Activated naive CD8-positive, alpha-beta T cell (primary cell): ENCODE measurements around the gene SEMA4D.

Experiments
- H3K27ac Mint-ChIP-seq: one replicate; pipeline ENCODE4 v1.8.0; 2021; ENCODE audit warnings: mixed read lengths
- H3K27me3 Mint-ChIP-seq: one replicate; pipeline ENCODE4 v1.8.0; 2021; ENCODE audit warnings: mixed read lengths
- H3K36me3 Mint-ChIP-seq: one replicate; pipeline ENCODE4 v1.8.0; 2021; ENCODE audit warnings: mixed read lengths
- H3K4me1 Mint-ChIP-seq: one replicate; pipeline ENCODE4 v1.8.0; 2021; ENCODE audit warnings: low read depth, mixed read lengths
- H3K4me3 Mint-ChIP-seq: one replicate; pipeline ENCODE4 v1.8.0; 2021; ENCODE audit warnings: mild to moderate bottlenecking, mixed read lengths
- H3K9me3 Mint-ChIP-seq: one replicate; pipeline ENCODE4 v1.8.0; 2021; ENCODE audit warnings: low read depth, mixed read lengths

The SEMA4D gene

DNA sequence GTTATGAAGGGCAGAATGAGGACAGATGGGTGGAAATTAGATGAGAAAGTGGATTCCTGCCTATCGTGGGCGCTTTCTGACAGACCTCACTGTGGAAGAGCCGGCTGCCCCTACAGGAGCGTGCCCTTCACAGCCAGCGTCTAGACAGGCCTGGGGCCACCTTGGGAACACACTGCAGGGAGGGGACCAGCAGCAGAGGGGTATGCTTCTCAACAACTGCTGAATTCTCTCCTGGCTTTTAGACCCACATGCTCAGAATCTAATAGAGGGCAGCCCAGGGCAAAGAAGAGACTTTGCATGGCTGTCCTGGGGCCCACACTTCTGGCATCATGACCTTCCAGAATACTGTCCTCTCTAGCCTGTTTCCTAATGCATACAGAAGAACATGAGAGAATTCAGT, 2.1 kb upstream of the SEMA4D start:
- Mint-ChIP-seq H3K4me1 (peaks cover 79% of the 10 kb centered on the region), H3K4me3 (peak overlapping the region; percentile 17), H3K9me3 (no peaks in the 10 kb centered on the region), H3K36me3 (peaks cover 2% of the 10 kb centered on the region), H3K27me3 (no peaks in the 10 kb centered on the region), H3K27ac (peak overlapping the region; percentile 64)

DNA sequence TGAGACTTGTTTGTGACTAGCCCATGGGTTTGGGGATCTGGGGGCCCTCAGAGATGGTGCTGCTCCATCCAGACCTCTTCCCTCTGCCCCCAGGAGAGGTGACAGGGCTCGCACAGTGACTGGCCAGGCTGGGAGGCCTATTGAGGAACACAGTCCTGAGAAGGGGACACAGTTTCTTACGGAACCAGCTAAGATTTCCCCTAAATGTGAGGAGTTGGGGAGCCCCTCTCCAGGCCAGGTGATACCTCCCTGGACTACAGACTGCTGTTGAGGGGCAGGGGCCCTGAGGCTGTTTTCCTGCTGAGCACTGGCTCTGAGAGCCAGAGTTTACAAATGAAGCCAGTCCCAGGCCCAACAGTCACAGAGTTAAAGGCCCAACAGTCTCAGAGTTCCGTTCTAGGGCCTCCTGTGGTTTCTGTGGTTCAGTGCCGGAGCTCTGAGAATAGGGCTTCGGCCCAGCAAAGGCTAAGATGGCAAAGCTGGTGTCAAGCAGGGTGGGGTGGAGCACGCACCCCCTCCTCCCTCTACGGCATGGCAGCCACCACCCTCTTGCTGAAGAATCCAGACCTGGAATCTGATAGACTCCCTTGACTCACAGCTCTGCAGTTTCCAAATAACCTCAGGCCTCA, 1.1 kb upstream of the SEMA4D start:
- Mint-ChIP-seq H3K9me3 (no peaks in the 10 kb centered on the region), H3K36me3 (peaks cover 2% of the 10 kb centered on the region), H3K27ac (peak overlapping the region; percentile 96), H3K4me1 (peaks cover 85% of the 10 kb centered on the region), H3K4me3 (peak overlapping the region; percentile 93), H3K27me3 (no peaks in the 10 kb centered on the region)

DNA sequence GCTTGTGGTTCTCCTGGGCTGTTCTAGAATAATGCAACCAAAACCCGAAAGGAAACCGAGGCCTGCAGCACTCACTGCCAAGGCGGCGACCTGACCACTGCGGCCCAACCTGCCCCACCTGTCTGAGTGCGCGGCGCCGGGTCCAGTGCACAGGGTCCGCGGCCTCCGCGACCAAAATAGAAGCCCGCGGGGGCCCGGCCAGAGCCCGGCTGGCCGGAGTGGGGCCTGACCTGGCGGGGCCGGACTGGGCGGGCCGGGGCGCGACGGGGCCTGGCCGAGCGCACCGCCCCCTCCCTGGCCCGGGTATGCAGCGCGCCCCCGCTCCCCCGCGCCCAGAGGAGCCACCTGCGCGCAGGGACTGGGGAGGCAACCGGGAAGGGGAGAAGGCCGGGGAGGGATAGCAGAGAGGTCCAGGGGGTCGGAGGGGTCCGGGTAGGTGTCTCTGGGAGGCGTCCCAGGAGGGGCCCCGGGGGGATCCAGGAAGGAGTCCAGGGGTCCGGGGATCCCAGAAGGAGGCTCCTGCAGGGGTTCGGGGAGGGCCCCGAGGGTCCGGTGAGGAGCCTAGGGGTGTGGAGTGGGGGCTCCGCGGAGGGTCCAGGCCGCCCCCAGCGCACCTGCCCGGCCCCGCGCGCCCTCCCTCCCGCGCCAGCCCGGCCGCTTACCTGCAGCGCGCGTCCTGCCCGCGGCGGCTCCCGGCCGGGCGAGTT, 503 bp downstream of the SEMA4D start:
- Mint-ChIP-seq H3K4me1 (peaks cover 87% of the 10 kb centered on the region), H3K9me3 (no peaks in the 10 kb centered on the region), H3K27ac (peak overlapping the region; percentile 97), H3K36me3 (peaks cover 3% of the 10 kb centered on the region), H3K4me3 (peak overlapping the region; percentile 97), H3K27me3 (no peaks in the 10 kb centered on the region)

DNA sequence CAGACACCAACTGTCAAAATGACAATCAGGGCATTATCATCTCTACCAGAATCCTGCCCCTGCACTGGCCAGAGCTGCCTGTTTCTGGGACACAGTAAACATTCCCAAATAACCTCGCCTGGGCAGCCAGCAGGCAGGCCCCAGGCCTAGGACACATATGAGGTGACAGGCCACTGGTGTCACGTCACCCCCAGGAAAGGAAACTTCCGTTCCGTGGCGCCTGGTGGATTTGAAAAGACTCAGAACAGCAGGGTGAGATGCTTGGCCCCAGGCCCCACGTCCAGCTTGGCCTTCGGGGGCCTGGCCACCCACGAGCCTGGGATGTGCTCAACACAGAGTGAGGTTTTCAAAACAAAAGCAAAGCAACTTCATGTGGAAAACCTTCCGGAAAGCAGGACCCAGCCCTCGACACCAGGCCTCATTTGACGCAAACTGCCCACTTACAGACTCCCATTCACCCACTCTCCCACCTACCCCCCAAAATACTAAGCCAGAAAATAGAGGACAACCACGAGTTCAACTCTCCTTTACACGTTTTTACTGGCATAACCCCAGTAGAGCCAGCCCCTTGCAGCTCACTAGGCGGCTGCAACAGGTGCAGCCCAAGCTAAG, 1.2 kb downstream of the SEMA4D start:
- Mint-ChIP-seq H3K4me3 (peak overlapping the region; percentile 97), H3K27me3 (no peaks in the 10 kb centered on the region), H3K36me3 (peaks cover 10% of the 10 kb centered on the region), H3K4me1 (peaks cover 87% of the 10 kb centered on the region), H3K9me3 (no peaks in the 10 kb centered on the region), H3K27ac (peak overlapping the region; percentile 97)

DNA sequence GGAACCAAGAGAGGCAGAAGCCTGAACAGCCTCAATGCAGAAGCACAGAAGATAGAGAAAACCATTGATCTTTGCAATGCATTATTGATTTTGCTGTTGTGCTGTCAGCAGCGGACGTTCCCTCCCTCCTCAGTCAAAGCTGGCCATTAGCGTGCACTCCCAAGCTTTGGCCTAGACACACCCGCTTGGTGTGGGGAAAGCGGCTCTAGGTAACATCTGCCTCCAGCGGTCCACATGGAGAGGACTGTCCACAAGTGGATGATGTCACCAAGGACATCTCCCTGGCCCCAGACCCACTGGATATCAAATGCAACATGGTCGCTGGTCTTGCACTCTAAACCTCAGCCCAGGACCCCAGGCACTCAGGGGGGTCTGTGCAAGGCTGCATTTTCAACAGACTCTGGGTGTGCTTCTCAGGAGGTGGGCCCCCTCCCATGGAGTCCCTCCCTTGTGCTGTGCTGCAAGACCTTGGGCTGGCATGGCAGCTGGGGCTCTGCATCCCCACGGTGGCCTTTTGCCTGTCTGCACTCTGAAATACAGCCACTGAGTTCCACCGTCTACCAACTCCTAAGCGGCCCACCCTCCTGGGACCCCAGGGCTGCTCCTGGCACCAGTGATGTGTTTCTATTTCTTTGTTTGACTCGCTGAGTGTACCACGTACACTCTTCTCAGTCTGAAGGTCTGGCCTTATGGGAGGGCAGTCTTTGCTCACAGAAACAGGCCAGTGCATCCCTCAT, 1.9 kb downstream of the SEMA4D start:
- Mint-ChIP-seq H3K9me3 (no peaks in the 10 kb centered on the region), H3K4me3 (peak overlapping the region; percentile 97), H3K36me3 (peaks cover 10% of the 10 kb centered on the region), H3K4me1 (peaks cover 85% of the 10 kb centered on the region), H3K27me3 (no peaks in the 10 kb centered on the region), H3K27ac (peak overlapping the region; percentile 97)

DNA sequence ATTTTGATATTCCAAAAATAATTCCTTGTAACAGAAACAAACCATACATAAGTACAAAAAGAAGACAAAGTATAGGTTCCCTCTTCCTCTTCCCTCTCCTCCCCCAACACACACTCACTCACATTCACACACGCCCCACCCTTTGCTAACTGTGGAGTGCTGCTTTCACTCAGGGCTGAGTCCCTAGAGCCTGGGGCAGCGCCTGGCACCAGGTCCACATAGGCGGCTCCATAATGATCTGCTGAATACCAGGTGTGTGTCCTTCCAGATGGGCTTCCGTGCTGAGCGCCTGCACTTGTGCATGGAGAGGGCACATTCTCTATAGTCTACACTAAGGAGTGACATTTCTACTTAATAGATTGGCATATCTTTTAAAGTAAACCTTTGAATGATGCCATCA, 3.7 kb downstream of the SEMA4D start:
- H3K4me3 Mint-ChIP-seq = peak overlapping the region; percentile 97
- peaks cover 85% of the 10 kb centered on the region for H3K4me1 Mint-ChIP-seq
- H3K36me3 Mint-ChIP-seq = peaks cover 13% of the 10 kb centered on the region
- H3K27ac Mint-ChIP-seq = peak overlapping the region; percentile 97
- no peaks in the 10 kb centered on the region for H3K9me3 Mint-ChIP-seq
- no peaks in the 10 kb centered on the region for H3K27me3 Mint-ChIP-seq

DNA sequence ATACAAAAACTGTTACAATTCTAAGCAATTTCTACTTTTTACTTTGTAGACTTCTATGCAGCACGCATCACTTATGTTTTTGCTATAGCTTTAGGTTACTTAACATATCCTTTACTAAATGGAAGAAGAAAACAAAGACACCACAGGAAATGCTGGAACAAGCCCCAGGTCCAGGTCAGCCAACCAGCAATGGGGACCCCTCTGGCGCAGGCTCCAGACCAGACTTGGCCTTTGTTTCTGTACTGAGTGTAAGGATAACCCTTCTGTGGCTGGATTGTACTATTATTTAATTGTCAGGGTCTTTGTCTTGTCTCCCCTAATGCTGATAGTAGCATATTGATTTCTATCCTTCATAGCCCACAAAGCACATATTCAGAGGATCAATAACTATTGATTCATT, 4.2 kb downstream of the SEMA4D start:
- Mint-ChIP-seq H3K27ac (peak overlapping the region; percentile 97), H3K36me3 (peaks cover 17% of the 10 kb centered on the region), H3K27me3 (no peaks in the 10 kb centered on the region), H3K9me3 (no peaks in the 10 kb centered on the region), H3K4me1 (peaks cover 85% of the 10 kb centered on the region), H3K4me3 (peak overlapping the region; percentile 97)

DNA sequence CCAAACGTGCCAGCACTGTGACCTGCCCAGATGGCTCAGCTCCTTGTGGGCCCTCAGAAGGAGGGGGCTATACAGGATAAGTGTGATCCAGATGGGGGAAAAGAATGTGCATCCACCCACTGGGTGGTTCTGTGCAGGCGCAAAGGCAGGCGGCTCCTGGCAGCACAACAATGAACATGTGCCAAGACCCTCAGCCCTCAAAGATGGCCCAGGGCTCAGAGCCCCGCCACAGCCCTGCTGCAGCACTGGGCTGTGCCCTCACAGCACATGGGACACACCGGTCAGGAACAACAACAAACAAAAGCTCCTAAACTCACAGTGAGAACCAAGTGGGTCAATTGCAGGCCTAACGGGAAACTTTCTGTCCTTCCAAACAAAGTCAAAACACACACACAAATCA, 4.7 kb downstream of the SEMA4D start:
- Mint-ChIP-seq H3K9me3 (no peaks in the 10 kb centered on the region), H3K27me3 (no peaks in the 10 kb centered on the region), H3K27ac (peak overlapping the region; percentile 97), H3K36me3 (peaks cover 19% of the 10 kb centered on the region), H3K4me3 (peak overlapping the region; percentile 97), H3K4me1 (peaks cover 83% of the 10 kb centered on the region)

DNA sequence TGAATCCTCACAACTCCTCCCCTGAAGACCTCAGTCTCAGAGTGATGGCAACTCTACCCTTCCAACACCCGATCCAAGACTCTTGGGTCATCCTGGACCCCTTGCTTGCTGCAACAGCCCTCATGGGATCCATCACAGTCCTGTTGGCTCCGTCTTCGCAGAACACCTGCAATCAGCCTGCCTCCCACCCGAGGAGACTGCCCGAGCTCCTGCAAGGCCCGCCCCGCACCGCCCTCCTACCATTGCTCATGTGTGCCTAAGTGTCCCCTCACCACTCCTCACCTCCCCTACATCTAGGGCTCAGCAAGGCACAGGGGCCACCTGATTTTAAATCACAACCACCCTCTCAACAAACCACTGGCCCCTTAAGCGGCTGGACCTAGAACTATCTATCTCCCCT, 5.3 kb downstream of the SEMA4D start:
- H3K36me3 Mint-ChIP-seq = peaks cover 21% of the 10 kb centered on the region
- peak overlapping the region; percentile 97 for H3K4me3 Mint-ChIP-seq
- H3K4me1 Mint-ChIP-seq = peaks cover 87% of the 10 kb centered on the region
- H3K27ac Mint-ChIP-seq = peak overlapping the region; percentile 97
- no peaks in the 10 kb centered on the region for H3K9me3 Mint-ChIP-seq
- H3K27me3 Mint-ChIP-seq = no peaks in the 10 kb centered on the region

DNA sequence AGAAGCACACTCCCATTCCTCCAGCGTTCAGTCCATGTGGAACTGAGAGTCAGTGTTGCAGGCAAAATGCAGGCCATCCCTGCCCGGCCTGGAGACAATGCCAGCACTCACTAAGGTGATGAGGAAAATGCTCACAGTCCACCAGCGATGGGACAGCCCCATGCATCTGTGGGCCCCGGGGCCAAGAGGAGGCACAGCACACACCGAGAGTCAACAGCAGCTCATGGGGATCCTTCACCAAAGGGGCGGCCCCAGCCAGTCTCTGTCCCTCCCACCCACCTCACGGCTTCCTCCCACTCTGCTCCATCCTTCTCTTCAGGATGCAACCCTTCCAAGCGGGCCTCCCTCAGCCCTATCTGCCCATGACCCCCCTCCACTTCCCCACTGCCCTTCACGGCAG, 6.2 kb downstream of the SEMA4D start:
- H3K36me3 Mint-ChIP-seq = peaks cover 22% of the 10 kb centered on the region
- H3K9me3 Mint-ChIP-seq = no peaks in the 10 kb centered on the region
- H3K4me1 Mint-ChIP-seq = peaks cover 92% of the 10 kb centered on the region
- H3K27me3 Mint-ChIP-seq = no peaks in the 10 kb centered on the region
- peak overlapping the region; percentile 97 for H3K4me3 Mint-ChIP-seq
- peak overlapping the region; percentile 97 for H3K27ac Mint-ChIP-seq

DNA sequence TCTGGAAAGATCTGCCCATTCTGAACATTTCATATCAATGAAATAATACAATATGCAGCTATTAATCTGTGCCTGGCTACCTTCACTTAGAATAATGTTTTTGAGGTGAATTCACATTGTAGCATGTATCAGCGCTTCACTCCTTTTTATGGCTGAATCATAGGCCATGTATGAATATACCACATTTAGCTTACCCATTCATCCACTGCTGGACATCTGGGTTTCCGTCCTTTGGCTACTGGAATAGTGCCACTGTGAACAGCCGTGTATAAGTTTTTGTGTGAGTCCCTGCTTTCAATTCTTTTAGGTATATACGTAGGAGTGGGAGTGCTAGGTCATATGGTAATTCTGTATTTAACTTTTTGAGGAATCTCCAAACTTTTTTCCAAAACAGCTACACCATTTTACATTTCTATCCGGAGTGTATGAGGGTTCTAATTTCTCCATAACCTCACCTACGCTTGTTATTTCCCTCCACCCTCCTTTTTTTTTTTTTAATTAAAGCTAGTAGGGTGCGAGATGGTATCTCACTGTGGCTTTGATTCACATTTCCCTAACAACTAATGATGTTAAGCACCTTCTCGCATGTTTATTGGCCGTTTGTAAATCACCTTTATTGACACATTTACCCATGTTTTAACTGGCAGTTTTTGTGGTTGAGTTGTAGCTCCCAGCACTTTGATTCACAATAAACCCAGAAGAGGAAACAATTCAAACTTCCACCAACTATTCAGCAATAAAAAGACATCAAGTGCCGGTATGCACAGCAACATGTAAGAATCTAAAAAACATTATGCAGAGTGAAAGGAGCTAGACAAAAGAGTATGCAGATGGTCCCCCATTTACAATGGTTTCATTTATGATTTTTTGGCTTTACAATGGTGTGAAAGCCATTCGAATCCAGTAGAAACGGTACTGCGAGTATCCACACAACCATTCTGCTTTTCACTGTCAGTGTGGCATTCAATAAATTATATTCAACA, 8.1 kb downstream of the SEMA4D start:
- no peaks in the 10 kb centered on the region for H3K9me3 Mint-ChIP-seq
- peak overlapping the region; percentile 84 for H3K4me3 Mint-ChIP-seq
- H3K27me3 Mint-ChIP-seq = no peaks in the 10 kb centered on the region
- peaks cover 92% of the 10 kb centered on the region for H3K4me1 Mint-ChIP-seq
- peaks cover 31% of the 10 kb centered on the region for H3K36me3 Mint-ChIP-seq
- H3K27ac Mint-ChIP-seq = peak overlapping the region; percentile 97

DNA sequence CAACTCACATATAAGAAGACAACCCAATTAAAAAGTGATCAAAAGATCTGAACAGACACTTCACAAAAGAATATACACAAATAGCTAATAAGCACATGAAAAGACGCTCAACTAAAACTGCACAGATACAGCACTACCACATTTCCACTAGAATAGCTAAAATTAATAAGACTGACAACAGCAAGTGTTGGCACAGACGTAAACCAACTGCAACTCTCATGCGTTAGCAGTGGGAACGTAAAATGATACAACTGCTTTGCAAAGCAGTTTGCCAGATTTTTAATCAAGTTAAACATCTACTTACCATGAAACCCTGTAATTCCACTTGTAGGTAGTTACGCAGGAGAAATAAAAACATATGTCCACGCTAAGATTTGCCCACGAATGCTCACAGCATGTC, 9.0 kb downstream of the SEMA4D start:
- H3K9me3 Mint-ChIP-seq = no peaks in the 10 kb centered on the region
- H3K27ac Mint-ChIP-seq = peak overlapping the region; percentile 97
- peak overlapping the region; percentile 84 for H3K4me3 Mint-ChIP-seq
- peaks cover 38% of the 10 kb centered on the region for H3K36me3 Mint-ChIP-seq
- H3K27me3 Mint-ChIP-seq = no peaks in the 10 kb centered on the region
- H3K4me1 Mint-ChIP-seq = peaks cover 91% of the 10 kb centered on the region

DNA sequence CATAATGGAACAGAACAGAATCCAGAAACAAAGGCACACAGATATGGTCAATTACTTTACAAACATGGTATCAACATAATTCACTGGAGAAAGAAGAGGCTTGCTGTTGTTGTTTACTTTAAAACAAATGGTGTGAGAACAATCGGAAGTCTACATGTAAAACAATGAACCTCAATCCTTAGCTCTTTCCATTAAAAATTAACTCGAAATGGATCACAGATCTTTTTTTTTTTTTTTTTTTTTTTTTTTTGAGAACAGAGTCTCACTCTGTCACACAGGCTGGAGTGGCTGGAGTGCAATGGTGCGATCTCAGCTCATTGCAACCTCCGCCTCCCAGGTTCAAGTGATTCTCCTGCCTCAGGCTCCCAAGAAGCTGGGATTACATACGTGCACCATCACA, 9.8 kb downstream of the SEMA4D start:
- H3K27ac Mint-ChIP-seq = peak overlapping the region; percentile 97
- H3K9me3 Mint-ChIP-seq = no peaks in the 10 kb centered on the region
- H3K27me3 Mint-ChIP-seq = no peaks in the 10 kb centered on the region
- H3K4me1 Mint-ChIP-seq = peaks cover 90% of the 10 kb centered on the region
- peaks cover 38% of the 10 kb centered on the region for H3K36me3 Mint-ChIP-seq
- H3K4me3 Mint-ChIP-seq = peak overlapping the region; percentile 67

DNA sequence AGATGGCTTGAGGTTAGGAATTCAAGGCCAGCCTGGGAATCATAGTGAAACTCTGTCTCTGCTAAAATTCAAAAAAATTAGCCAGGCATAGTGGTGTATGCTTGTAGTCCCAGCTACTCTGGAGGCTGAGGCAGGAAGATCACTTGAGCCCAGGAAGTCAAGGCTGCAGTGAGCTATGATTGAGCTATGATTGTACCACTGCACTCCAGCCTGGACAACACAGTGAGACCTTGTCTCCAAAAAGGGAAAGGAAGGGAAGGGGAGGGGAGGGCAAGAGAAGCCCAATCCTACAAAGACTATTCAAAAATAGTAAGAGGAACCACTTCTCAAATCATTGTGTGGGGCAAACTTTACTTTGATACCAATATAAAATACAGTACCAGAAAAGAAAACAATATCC, 11.2 kb downstream of the SEMA4D start:
- peaks cover 30% of the 10 kb centered on the region for H3K36me3 Mint-ChIP-seq
- peak overlapping the region; percentile 71 for H3K4me3 Mint-ChIP-seq
- no peaks in the 10 kb centered on the region for H3K9me3 Mint-ChIP-seq
- H3K27me3 Mint-ChIP-seq = no peaks in the 10 kb centered on the region
- peak overlapping the region; percentile 97 for H3K27ac Mint-ChIP-seq
- peaks cover 90% of the 10 kb centered on the region for H3K4me1 Mint-ChIP-seq
